CD14-positive monocyte (primary cell): ENCODE measurements around the gene CCDC116. TPM values are rescaled to one million over a fixed set of nuclear protein-coding genes. Genes with fewer than 3 reads are reported as not detected.

Experiments
- DNase-seq, 3 donors: peaks; one replicate each; pipeline ENCODE4 v3.0.0-alpha.2; 2011 to 2022
- H2AFZ ChIP-seq: 2 replicates; pipeline ENCODE4 v1.6.0; 2012; ENCODE audit warnings: mild to moderate bottlenecking, low read depth, low read length, inconsistent platforms; ENCODE audit not compliant: insufficient read depth, poor library complexity, severe bottlenecking
- H3K27ac ChIP-seq, 2 donors: 1 replicate in 1 of 2; 2 replicates in 1 of 2; pipeline ENCODE4 v1.5.1; 2012 to 2013; ENCODE audit warnings: low read length in 2 of 2, control low read depth in 1 of 2, inconsistent platforms in 1 of 2, low read depth in 1 of 2, mild to moderate bottlenecking in 1 of 2
- H3K27me3 ChIP-seq, 2 donors: one replicate each; pipeline versions ENCODE4 v1.6.0 to v1.6.1; 2011 to 2013; ENCODE audit warnings: low read length in 2 of 2; ENCODE audit not compliant: control insufficient read depth in 2 of 2, insufficient read depth in 2 of 2
- H3K36me3 ChIP-seq, 2 donors: replicated peaks in 1 of 2; 1 replicate in 1 of 2; 2 replicates in 1 of 2; pipeline versions ENCODE4 v1.5.1 to v1.6.1; 2012 to 2013; ENCODE audit warnings: low read length in 2 of 2, control low read depth in 1 of 2, inconsistent platforms in 1 of 2, mild to moderate bottlenecking in 1 of 2; ENCODE audit not compliant: insufficient read depth in 2 of 2, control insufficient read depth in 1 of 2
- H3K4me1 ChIP-seq, 2 donors: 1 replicate in 1 of 2; 2 replicates in 1 of 2; pipeline versions ENCODE4 v1.5.1 to v1.6.1; 2012 to 2013; ENCODE audit warnings: low read length in 2 of 2, control low read depth in 1 of 2, inconsistent platforms in 1 of 2, mild to moderate bottlenecking in 1 of 2, moderate library complexity in 1 of 2; ENCODE audit not compliant: insufficient read depth in 2 of 2, control insufficient read depth in 1 of 2
- H3K4me2 ChIP-seq: replicated peaks from 2 replicates; pipeline ENCODE3; 2012; ENCODE audit warnings: low read length, moderate library complexity, mild to moderate bottlenecking; ENCODE audit not compliant: poor library complexity, severe bottlenecking; ENCODE audit errors: extremely low read depth
- H3K4me3 ChIP-seq, 3 experiments: fragments of 200-600 bp in 1 of 3; sonication (generic) in 1 of 3; replicated peaks in 1 of 3; 1 replicate in 2 of 3; 2 replicates in 1 of 3; pipeline ENCODE4 v1.5.1; 2011 to 2013; ENCODE audit warnings: low read length in 3 of 3, mild to moderate bottlenecking in 3 of 3, control low read depth in 2 of 3, low read depth in 2 of 3, inconsistent platforms in 1 of 3, moderate library complexity in 1 of 3
- H3K79me2 ChIP-seq: 2 replicates; pipeline ENCODE4 v1.6.0; 2012; ENCODE audit warnings: mild to moderate bottlenecking, control low read depth, inconsistent platforms, low read length, moderate library complexity; ENCODE audit not compliant: insufficient read depth
- H3K9ac ChIP-seq: 2 replicates; pipeline ENCODE4 v1.6.0; 2017; ENCODE audit warnings: low read length, mild to moderate bottlenecking; ENCODE audit not compliant: insufficient read depth, poor library complexity, severe bottlenecking
- H3K9me3 ChIP-seq, 2 donors: replicated peaks in 1 of 2; 1 replicate in 1 of 2; 2 replicates in 1 of 2; pipeline versions ENCODE4 v1.5.1 to v1.6.1; 2012 to 2013; ENCODE audit warnings: low read length in 2 of 2, control low read depth in 1 of 2; ENCODE audit not compliant: control insufficient read depth in 1 of 2, insufficient read depth in 1 of 2
- H4K20me1 ChIP-seq: 2 replicates; pipeline ENCODE4 v1.6.0; 2012; ENCODE audit warnings: mild to moderate bottlenecking, low read length, control low read depth, moderate library complexity; ENCODE audit not compliant: insufficient read depth
- H3K27ac Mint-ChIP-seq, 7 donors: one replicate each; pipeline ENCODE4 v1.8.0; 2020; ENCODE audit warnings: mild to moderate bottlenecking in 7 of 7, mixed read lengths in 7 of 7, moderate library complexity in 6 of 7, inconsistent platforms in 2 of 7
- H3K27me3 Mint-ChIP-seq, 3 donors: one replicate each; pipeline ENCODE4 v1.8.0; 2021 to 2022; ENCODE audit warnings: low read depth in 3 of 3, mild to moderate bottlenecking in 3 of 3, mixed read lengths in 3 of 3, moderate library complexity in 3 of 3, inconsistent platforms in 1 of 3
- H3K36me3 Mint-ChIP-seq, 2 donors: one replicate each; pipeline ENCODE4 v1.8.0; 2020; ENCODE audit warnings: mixed read lengths in 2 of 2, inconsistent platforms in 1 of 2, mild to moderate bottlenecking in 1 of 2
- H3K4me1 Mint-ChIP-seq: one replicate; pipeline ENCODE4 v1.8.0; 2020; ENCODE audit warnings: mild to moderate bottlenecking, mixed read lengths
- H3K4me3 Mint-ChIP-seq, 2 donors: one replicate each; pipeline ENCODE4 v1.8.0; 2020; ENCODE audit warnings: mild to moderate bottlenecking in 2 of 2, mixed read lengths in 2 of 2, moderate library complexity in 1 of 2
- H3K9me3 Mint-ChIP-seq, 7 donors: one replicate each; pipeline ENCODE4 v1.8.0; 2020 to 2022; ENCODE audit warnings: mixed read lengths in 7 of 7, mild to moderate bottlenecking in 6 of 7, moderate library complexity in 6 of 7, inconsistent platforms in 2 of 7
- CTCF ChIP-seq: fragments of 200-600 bp; IDR thresholded peaks from one replicate; pipeline ENCODE4 v1.8.0; 2022; ENCODE audit warnings: antibody characterized with exemption, mild to moderate bottlenecking
- WGBS: methylation state at CpG from one replicate; pipeline ENCODE4 v1.1.5; 2013; ENCODE audit warnings: missing lambda C conversion rate; ENCODE audit not compliant: insufficient coverage; 5-methylcytosine and 5-hydroxymethylcytosine counted together
- intact Hi-C, 2 donors: fragments of 100-400 bp; cut with micrococcal nuclease; formaldehyde crosslinking; loops; one replicate each; pipeline versions ENCODE4 v1.15.0 to v1.15.1; 2023
- polyA plus RNA-seq, 3 donors: library from polyadenylated mRNA; depleted of rRNA in 1 of 3; unstranded in 2 of 3; stranded (reverse) in 1 of 3; fragments of 300-500 nt in 2 of 3; fragments of >200 nt in 1 of 3; fragmentation: Illumina TruSeq in 2 of 3; gene quantifications; 1 replicate in 2 of 3; 2 replicates in 1 of 3; pipeline ENCODE4 v1.2.3, GENCODE V29; 2012 to 2021

The CCDC116 gene
- polyA plus RNA-seq, 3 donors: 0.21 TPM; not detected in 2

GRCh38 chr22:21659864-21660525 is 27.4 kb downstream of the CCDC116 start:
- Histone ChIP-seq H3K27me3 (peaks cover 0 to 3% of the 10 kb centered on the region in 2 donors), H3K36me3 (no peaks in the 10 kb centered on the region), H3K9ac (no peak overlapping the region), H2AFZ (no peak overlapping the region), H3K79me2 (no peaks in the 10 kb centered on the region), H3K4me2 (no peak overlapping the region), H3K4me3 (no peak overlapping the region), H3K4me1 (peaks cover 14 to 21% of the 10 kb centered on the region in 2 donors), H3K27ac (no peak overlapping the region), H3K9me3 (no peaks in the 10 kb centered on the region), H4K20me1 (no peaks in the 10 kb centered on the region)
- 82% methylated on average over 6 of the region's 7 CpGs for WGBS
- Mint-ChIP-seq H3K4me3 (no peak overlapping the region), H3K9me3 (peaks cover 0 to 5% (median 0%) of the 10 kb centered on the region in 7 donors), H3K27me3 (peaks cover 6 to 10% (median 7%) of the 10 kb centered on the region in 3 donors), H3K27ac (no peak overlapping the region), H3K36me3 (no peaks in the 10 kb centered on the region), H3K4me1 (peaks cover 20% of the 10 kb centered on the region)
- DNase-seq: no peak
- intact Hi-C loops: loop anchor here in 1 of 2 donors (10.0 kb wide), 1 partner anchor 275 kb away; no protein-coding TSS in a partner anchor
- TF ChIP-seq CTCF: no peak

GRCh38 chr22:21660904-21661303 is 28.3 kb downstream of the CCDC116 start:
- peaks cover 27% of the 10 kb centered on the region for H3K4me1 Mint-ChIP-seq
- peaks cover 0 to 5% (median 0%) of the 10 kb centered on the region in 7 donors for H3K9me3 Mint-ChIP-seq
- no peak overlapping the region for H3K4me2 ChIP-seq
- no peaks in the 10 kb centered on the region for H3K79me2 ChIP-seq
- H3K9me3 ChIP-seq: no peaks in the 10 kb centered on the region
- H3K36me3 Mint-ChIP-seq: no peaks in the 10 kb centered on the region
- DNase-seq: no peak
- no peaks in the 10 kb centered on the region for H3K36me3 ChIP-seq
- no peak overlapping the region for H2AFZ ChIP-seq
- TF ChIP-seq CTCF: no peak
- no peak overlapping the region for H3K27ac ChIP-seq
- intact Hi-C loops: no loop called here
- peaks cover 6 to 10% (median 7%) of the 10 kb centered on the region in 3 donors for H3K27me3 Mint-ChIP-seq
- no peak overlapping the region for H3K4me3 Mint-ChIP-seq
- peaks cover 0 to 3% of the 10 kb centered on the region in 2 donors for H3K27me3 ChIP-seq
- H4K20me1 ChIP-seq: no peaks in the 10 kb centered on the region
- H3K9ac ChIP-seq: no peak overlapping the region
- 89% methylated on average over 6 of the region's 7 CpGs for WGBS
- no peak overlapping the region for H3K27ac Mint-ChIP-seq
- no peak overlapping the region for H3K4me3 ChIP-seq
- H3K4me1 ChIP-seq: peaks cover 20 to 29% of the 10 kb centered on the region in 2 donors
